Measurements from ENCODE around the gene ARFGAP3. TPM values are rescaled to one million over a fixed set of nuclear protein-coding genes. Genes with fewer than 3 reads are reported as not detected.
"Not testable (repeated sequence)": the region's sequence is repeated elsewhere in the genome, so short reads cannot be mapped to it uniquely, and the experiment has no call there.

Gene ARFGAP3
- total and polyA plus RNA-seq, 4 donors = 37.0 to 41.0 (median 38.2) TPM

GRCh38 chr22:42766860-42767259, 90.2 kb downstream of the ARFGAP3 start:
- Histone ChIP-seq H3K4me3 (ENCODE audit: low read depth, low read length) (no peak overlapping the region), H3K9me3 (ENCODE audit: control insufficient read depth, insufficient read depth, low read length) (no peaks in the 10 kb centered on the region), H3K27ac (ENCODE audit: low read depth, low read length) (no peak overlapping the region), H3K4me1 (ENCODE audit: control insufficient read depth, insufficient read depth, low read length) (peaks cover 16% of the 10 kb centered on the region), H3K27me3 (ENCODE audit: control insufficient read depth, insufficient read depth, low read length) (no peaks in the 10 kb centered on the region), H3K36me3 (ENCODE audit: control insufficient read depth, insufficient read depth, low read length) (peaks cover 3% of the 10 kb centered on the region)
- DNase-seq (ENCODE audit: low read depth in 4 of 6, low spot score in 6 of 6) = no peak
- WGBS (ENCODE audit: insufficient coverage) = 77% methylated on average over 7 of the region's 8 CpGs

- DNase-seq (ENCODE audit: low read depth in 4 of 6, low spot score in 6 of 6) = no peak
- Histone ChIP-seq H3K36me3 (ENCODE audit: control insufficient read depth, insufficient read depth, low read length) (peaks cover 3% of the 10 kb centered on the region), H3K4me1 (ENCODE audit: control insufficient read depth, insufficient read depth, low read length) (peaks cover 13% of the 10 kb centered on the region), H3K27ac (ENCODE audit: low read depth, low read length) (no peak overlapping the region), H3K4me3 (ENCODE audit: low read depth, low read length) (no peak overlapping the region), H3K27me3 (ENCODE audit: control insufficient read depth, insufficient read depth, low read length) (no peaks in the 10 kb centered on the region), H3K9me3 (ENCODE audit: control insufficient read depth, insufficient read depth, low read length) (no peaks in the 10 kb centered on the region)
- 68% methylated on average over 5 of the region's 11 CpGs for WGBS (ENCODE audit: insufficient coverage)
Observed at GRCh38 chr22:42764895-42765363, 92.1 kb downstream of the ARFGAP3 start.

GRCh38 chr22:42763965-42764480, 93.0 kb downstream of the ARFGAP3 start:
- Histone ChIP-seq H3K4me1 (ENCODE audit: control insufficient read depth, insufficient read depth, low read length) (peaks cover 5% of the 10 kb centered on the region), H3K36me3 (ENCODE audit: control insufficient read depth, insufficient read depth, low read length) (no peaks in the 10 kb centered on the region), H3K9me3 (ENCODE audit: control insufficient read depth, insufficient read depth, low read length) (no peaks in the 10 kb centered on the region), H3K27ac (ENCODE audit: low read depth, low read length) (no peak overlapping the region), H3K27me3 (ENCODE audit: control insufficient read depth, insufficient read depth, low read length) (no peaks in the 10 kb centered on the region), H3K4me3 (ENCODE audit: low read depth, low read length) (no peak overlapping the region)
- no peak for DNase-seq (ENCODE audit: low read depth in 4 of 6, low spot score in 6 of 6)
- 91% methylated on average over 10 of the region's 13 CpGs for WGBS (ENCODE audit: insufficient coverage)

GRCh38 chr22:42760806-42761565, 96.1 kb downstream of the ARFGAP3 start:
- 86% methylated on average over 16 of the region's 18 CpGs for WGBS (ENCODE audit: insufficient coverage)
- H3K4me3 ChIP-seq (ENCODE audit: low read depth, low read length) = no peak overlapping the region
- no peak for DNase-seq (ENCODE audit: low read depth in 4 of 6, low spot score in 6 of 6)

GRCh38 chr22:42758931-42759629, 98.0 kb downstream of the ARFGAP3 start:
- WGBS (ENCODE audit: insufficient coverage) = 71% methylated on average over 11 of the region's 23 CpGs
- Histone ChIP-seq H3K4me1 (ENCODE audit: control insufficient read depth, insufficient read depth, low read length) (peaks cover 4% of the 10 kb centered on the region), H3K9me3 (ENCODE audit: control insufficient read depth, insufficient read depth, low read length) (no peaks in the 10 kb centered on the region), H3K4me3 (ENCODE audit: low read depth, low read length) (no peak overlapping the region), H3K27me3 (ENCODE audit: control insufficient read depth, insufficient read depth, low read length) (no peaks in the 10 kb centered on the region), H3K27ac (ENCODE audit: low read depth, low read length) (peak overlapping the region; percentile 40), H3K36me3 (ENCODE audit: control insufficient read depth, insufficient read depth, low read length) (no peaks in the 10 kb centered on the region)
- DNase-seq (ENCODE audit: low read depth in 4 of 6, low spot score in 6 of 6) = peak in 1 of 6 donors; percentile 46

More at GRCh38 chr22:42760806-42761565, 96.1 kb downstream of the ARFGAP3 start:
- no peaks in the 10 kb centered on the region for H3K9me3 ChIP-seq (ENCODE audit: control insufficient read depth, insufficient read depth, low read length)
- no peaks in the 10 kb centered on the region for H3K36me3 ChIP-seq (ENCODE audit: control insufficient read depth, insufficient read depth, low read length)
- H3K27me3 ChIP-seq (ENCODE audit: control insufficient read depth, insufficient read depth, low read length) = no peaks in the 10 kb centered on the region
- peaks cover 9% of the 10 kb centered on the region for H3K4me1 ChIP-seq (ENCODE audit: control insufficient read depth, insufficient read depth, low read length)
- H3K27ac ChIP-seq (ENCODE audit: low read depth, low read length) = no peak overlapping the region

- not testable (repeated sequence) for H3K36me3 ChIP-seq (ENCODE audit: control insufficient read depth, insufficient read depth, low read length); H3K4me3 ChIP-seq (ENCODE audit: low read depth, low read length); DNase-seq (ENCODE audit: low read depth in 4 of 6, low spot score in 6 of 6); H3K27me3 ChIP-seq (ENCODE audit: control insufficient read depth, insufficient read depth, low read length); H3K27ac ChIP-seq (ENCODE audit: low read depth, low read length); H3K9me3 ChIP-seq (ENCODE audit: control insufficient read depth, insufficient read depth, low read length)
- no CpG with 5 or more reads among the region's 5 CpGs for WGBS (ENCODE audit: insufficient coverage)
- peaks cover 11% of the 10 kb centered on the region for H3K4me1 ChIP-seq (ENCODE audit: control insufficient read depth, insufficient read depth, low read length)
Observed at GRCh38 chr22:42755553-42755952, 101.5 kb downstream of the ARFGAP3 start.

GRCh38 chr22:42755121-42755520, 102.0 kb downstream of the ARFGAP3 start:
- not testable (repeated sequence) for H3K36me3 ChIP-seq (ENCODE audit: control insufficient read depth, insufficient read depth, low read length); H3K27me3 ChIP-seq (ENCODE audit: control insufficient read depth, insufficient read depth, low read length); H3K4me3 ChIP-seq (ENCODE audit: low read depth, low read length); H3K9me3 ChIP-seq (ENCODE audit: control insufficient read depth, insufficient read depth, low read length); DNase-seq (ENCODE audit: low read depth in 4 of 6, low spot score in 6 of 6); H3K27ac ChIP-seq (ENCODE audit: low read depth, low read length)
- H3K4me1 ChIP-seq (ENCODE audit: control insufficient read depth, insufficient read depth, low read length) = peaks cover 11% of the 10 kb centered on the region
- 98% methylated on average over 9 of the region's 16 CpGs for WGBS (ENCODE audit: insufficient coverage)

- no peaks in the 10 kb centered on the region for H3K9me3 ChIP-seq (ENCODE audit: control insufficient read depth, insufficient read depth, low read length)
- H3K4me1 ChIP-seq (ENCODE audit: control insufficient read depth, insufficient read depth, low read length) = peaks cover 11% of the 10 kb centered on the region
- no CpG with 5 or more reads among the region's 6 CpGs for WGBS (ENCODE audit: insufficient coverage)
- H3K36me3 ChIP-seq (ENCODE audit: control insufficient read depth, insufficient read depth, low read length) = no peaks in the 10 kb centered on the region
- H3K27me3 ChIP-seq (ENCODE audit: control insufficient read depth, insufficient read depth, low read length) = no peaks in the 10 kb centered on the region
- DNase-seq (ENCODE audit: low read depth in 4 of 6, low spot score in 6 of 6) = peak in 1 of 6 donors; percentile 8
- H3K27ac ChIP-seq (ENCODE audit: low read depth, low read length) = no peak overlapping the region
- H3K4me3 ChIP-seq (ENCODE audit: low read depth, low read length) = no peak overlapping the region
Observed at GRCh38 chr22:42754658-42755057, 102.4 kb downstream of the ARFGAP3 start.

GRCh38 chr22:42752912-42753311, 104.2 kb downstream of the ARFGAP3 start:
- WGBS (ENCODE audit: insufficient coverage) = 100% methylated on average over 2 of the region's 7 CpGs

More at GRCh38 chr22:42752912-42753311, 104.2 kb downstream of the ARFGAP3 start:
- no peaks in the 10 kb centered on the region for H3K27me3 ChIP-seq (ENCODE audit: control insufficient read depth, insufficient read depth, low read length)
- no peak overlapping the region for H3K4me3 ChIP-seq (ENCODE audit: low read depth, low read length)
- DNase-seq (ENCODE audit: low read depth in 4 of 6, low spot score in 6 of 6) = no peak
- H3K4me1 ChIP-seq (ENCODE audit: control insufficient read depth, insufficient read depth, low read length) = peaks cover 22% of the 10 kb centered on the region
- H3K27ac ChIP-seq (ENCODE audit: low read depth, low read length) = no peak overlapping the region
- no peaks in the 10 kb centered on the region for H3K36me3 ChIP-seq (ENCODE audit: control insufficient read depth, insufficient read depth, low read length)
- no peaks in the 10 kb centered on the region for H3K9me3 ChIP-seq (ENCODE audit: control insufficient read depth, insufficient read depth, low read length)

All from spinal cord (tissue), 10 donors.